ENCODE data around the gene RASD2.
A peak's percentile ranks its signal among the peaks of the same experiment; 100 is the strongest.
"Not testable (repeated sequence)": the region's sequence is repeated elsewhere in the genome, so short reads cannot be mapped to it uniquely, and the experiment has no call there.

RASD2 gene, protein sequence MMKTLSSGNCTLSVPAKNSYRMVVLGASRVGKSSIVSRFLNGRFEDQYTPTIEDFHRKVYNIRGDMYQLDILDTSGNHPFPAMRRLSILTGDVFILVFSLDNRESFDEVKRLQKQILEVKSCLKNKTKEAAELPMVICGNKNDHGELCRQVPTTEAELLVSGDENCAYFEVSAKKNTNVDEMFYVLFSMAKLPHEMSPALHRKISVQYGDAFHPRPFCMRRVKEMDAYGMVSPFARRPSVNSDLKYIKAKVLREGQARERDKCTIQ

DNA sequence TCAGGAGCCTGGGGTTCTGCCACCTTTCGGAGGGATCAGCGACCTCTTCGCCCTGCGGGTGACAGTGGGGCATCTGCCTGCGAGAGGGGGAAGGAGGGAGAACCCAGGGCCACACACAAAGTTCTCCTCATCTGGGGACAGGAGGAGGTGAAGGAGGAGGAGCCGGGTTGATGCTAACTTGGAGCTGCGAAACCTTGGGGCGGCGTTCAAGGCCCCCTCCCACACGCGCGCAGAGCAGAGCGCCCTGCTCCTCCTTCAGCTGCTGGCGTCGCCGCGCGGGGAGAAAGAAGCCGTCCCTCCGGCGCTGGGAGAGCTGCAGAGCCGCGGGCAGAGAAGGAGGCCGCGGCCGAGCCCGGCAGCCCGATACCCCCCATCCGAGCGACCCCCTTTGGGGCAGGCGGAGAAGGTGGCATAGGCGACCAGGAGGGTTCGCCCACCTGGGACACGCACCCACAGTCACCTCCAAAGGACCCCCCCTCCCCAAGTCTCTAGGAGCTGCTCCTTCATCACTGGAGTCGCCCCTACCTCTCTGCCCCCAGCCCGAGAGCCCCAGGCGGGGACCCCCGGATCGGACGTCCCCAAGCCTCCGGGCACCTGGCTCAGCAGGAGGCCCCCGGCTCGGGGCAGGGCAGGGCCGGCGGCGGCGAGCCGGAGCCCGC lies at the start of gene RASD2:
Gene RASD2 (plus strand): TSS at position 237 of the 659 bp plus-strand sequence. CDS start 5,979 bp downstream, outside the sequence.
- DNase-seq (ENCODE audit: insufficient read length, low spot score), result peak; percentile 28

DNA sequence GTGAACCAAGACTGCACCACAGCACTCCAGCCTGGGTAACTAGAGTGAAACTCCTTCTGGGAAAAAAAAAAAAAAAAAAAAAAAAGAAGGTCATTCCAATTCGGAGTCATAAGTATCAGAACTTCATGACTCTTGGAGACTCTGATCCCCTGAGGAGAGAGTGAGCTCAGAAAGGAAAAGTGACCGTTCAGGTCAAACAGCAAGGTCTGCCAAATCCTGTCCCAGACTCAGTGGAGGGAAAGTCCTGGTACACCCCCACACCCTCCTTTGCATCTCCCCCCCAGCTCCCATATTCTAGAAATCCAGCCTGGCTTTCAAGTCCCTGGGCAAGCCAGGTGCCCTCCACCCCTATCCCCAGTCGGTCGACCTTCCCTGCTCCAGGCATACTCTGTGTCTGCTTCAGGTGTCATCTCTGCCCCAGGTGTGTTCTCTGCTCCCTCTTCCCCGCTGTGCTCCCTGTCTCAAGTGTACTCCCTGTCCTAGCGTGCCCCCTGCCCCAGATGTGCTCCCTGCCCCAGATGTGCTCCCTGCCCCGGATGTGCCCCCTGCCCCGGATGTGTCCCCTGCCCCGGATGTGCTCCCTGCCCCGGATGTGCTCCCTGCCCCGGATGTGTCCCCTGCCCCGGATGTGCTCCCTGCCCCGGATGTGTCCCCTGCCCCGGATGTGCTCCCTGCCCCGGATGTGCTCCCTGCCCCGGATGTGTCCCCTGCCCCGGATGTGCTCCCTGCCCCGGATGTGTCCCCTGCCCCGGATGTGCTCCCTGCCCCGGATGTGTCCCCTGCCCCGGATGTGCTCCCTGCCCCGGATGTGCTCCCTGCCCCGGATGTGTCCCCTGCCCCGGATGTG lies 49.3 kb upstream of the RASD2 start:
- DNase-seq (ENCODE audit: insufficient read length, low spot score); FAIRE-seq: not testable (repeated sequence)

More for the DNA sequence above, at the start of gene RASD2:
- no peak for FAIRE-seq

DNA sequence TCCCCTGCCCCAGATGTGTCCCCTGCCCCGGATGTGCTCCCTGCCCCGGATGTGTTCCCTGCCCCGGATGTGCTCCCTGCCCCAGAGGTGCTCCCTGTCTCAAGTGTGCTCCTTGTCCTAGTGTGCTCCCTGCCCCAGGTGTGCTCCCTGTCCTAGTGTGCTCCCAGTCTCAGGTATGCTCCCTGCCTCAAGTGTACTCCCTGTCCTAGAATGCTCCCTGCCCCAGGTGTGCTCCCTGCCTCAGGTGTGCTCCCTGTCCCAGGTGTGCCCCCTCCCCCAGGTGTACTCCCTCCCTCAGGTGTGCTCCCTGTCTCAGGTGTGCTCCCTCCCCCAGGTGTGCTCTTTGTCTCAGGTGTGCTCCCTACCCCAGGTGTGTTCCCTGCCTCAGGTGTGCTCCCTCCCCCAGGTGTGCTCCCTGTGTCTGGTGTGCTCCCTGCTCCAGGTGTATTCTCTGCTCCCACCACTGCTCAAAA lies 48.7 kb upstream of the RASD2 start:
- no peak for DNase-seq (ENCODE audit: insufficient read length, low spot score)

DNA sequence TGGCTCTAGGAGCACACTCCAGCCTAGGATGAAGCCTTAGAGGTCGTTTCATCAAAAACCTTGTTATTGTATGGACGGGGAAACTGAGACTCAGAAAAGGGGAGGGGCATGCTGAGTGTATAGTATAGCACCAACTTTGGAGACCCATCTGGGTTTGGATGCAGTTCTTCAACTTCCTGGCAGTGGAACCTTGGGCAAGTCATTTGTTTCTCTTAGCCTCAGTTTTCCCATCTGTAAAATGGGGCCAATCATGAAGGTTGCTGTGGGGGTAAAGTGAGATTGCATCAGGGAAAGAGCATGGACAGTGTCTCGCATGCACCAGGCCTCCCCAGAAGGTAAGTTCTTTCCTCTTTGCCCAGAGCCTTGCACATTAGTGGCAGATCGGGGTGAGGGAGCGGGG lies 47.6 kb upstream of the RASD2 start:
- FAIRE-seq (no peak), DNase-seq (ENCODE audit: insufficient read length, low spot score) (no peak)

More for the DNA sequence above, 48.7 kb upstream of the RASD2 start:
- FAIRE-seq, result no peak

DNA sequence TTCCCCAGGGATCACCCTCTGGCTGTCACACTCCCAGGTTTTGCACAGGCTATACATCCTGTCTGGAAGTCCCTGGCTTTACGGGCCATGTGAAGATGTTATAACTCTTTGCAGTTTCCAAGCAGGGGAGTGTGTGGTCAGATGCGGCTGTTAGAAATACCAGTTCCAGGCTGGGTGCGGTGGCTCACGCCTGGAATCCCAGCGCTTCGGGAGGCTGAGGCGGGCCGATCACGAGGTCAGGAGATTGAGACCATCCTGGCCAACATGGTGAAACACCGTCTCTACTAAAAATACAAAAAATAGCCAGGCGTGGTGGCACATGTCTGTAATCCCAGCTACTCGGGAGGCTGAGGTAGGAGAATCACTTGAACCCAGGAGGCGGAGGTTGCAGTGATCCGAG lies 44.9 kb upstream of the RASD2 start:
- not testable (repeated sequence) for FAIRE-seq

DNA sequence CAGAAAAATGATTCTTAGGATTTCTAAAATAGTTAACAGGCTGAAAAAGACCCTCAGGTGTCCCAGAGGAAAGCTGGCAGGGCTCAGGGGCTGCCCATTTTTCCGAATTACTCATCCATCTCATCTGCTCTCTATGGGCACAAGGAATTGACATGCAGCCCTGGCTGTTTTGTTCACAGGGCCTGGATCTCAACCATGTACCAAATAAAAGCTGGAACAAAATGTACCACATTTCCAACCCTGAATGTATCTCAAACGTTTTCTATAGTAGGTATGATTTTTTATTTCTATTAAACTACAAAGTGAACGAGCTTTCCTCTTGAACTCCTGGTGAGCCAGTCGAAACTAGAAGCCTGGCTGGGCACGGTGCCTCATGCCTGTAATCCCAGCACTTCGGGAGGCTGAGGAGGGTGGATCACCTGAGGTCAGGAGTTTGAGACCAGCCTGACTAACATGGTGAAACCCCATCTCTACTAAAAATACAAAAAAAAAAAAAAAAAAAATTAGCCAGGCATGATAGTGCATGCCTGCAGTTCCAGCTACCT lies 43.8 kb upstream of the RASD2 start:
- FAIRE-seq, result no peak

More for the DNA sequence above, 44.9 kb upstream of the RASD2 start:
- DNase-seq (ENCODE audit: insufficient read length, low spot score), result not testable (repeated sequence)

DNA sequence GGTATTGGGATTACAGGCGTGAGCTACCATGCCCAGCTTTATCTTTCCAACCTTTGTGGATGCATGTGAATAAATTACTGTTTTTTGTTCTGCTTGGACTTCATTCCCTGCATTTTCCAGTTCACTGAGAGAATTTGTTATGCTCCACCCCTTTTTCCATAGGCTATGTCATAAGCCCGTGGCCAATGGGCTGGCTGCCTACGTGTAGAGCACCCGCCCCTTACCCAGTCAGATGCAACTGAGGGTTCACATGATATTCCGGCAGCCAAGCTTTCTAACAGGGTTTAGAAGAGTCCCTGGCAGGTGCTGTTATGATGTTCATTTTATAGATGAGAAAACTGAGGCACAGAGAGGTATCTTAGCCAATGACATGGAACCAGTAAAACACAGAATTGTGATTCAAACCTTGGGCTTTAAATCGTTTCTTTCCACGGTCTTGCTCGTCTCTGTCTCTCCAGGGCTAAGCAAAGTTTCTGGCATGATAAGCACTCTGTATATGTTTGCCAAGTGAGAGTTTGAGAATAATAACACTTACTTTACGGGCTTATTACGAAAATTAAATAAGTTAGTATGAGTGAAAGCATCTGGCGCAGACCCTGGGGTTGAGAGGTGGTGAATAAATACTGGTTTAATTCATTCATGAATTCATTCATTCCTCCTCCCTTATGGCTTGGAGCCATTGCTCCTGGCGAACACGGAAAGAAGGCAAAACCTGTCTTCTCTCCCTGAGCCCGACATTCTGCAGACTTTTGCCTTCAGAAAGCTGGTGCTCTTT lies 42.4 kb upstream of the RASD2 start:
- no peak for FAIRE-seq
- DNase-seq (ENCODE audit: insufficient read length, low spot score), result no peak

More for the DNA sequence above, 43.8 kb upstream of the RASD2 start:
- no peak for DNase-seq (ENCODE audit: insufficient read length, low spot score)

DNA sequence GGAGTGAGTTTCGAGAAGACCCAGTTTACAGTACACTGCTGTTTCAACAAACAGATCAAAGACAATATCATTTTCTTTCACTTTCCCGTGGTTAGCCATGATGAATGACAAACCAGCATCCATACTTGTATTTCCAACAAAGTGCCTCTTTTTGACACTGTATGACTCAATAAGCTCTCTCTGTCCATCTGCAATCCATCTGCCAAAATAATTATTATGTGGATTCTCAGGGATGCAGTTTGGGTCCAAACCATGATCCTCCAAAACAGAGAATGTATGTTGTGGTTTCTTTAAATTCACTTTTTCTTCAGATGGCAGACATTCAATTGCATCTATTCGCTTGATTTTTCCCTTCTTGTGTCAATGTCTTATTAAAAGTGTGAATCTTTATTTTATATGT lies 37.8 kb upstream of the RASD2 start:
- FAIRE-seq (no peak), DNase-seq (ENCODE audit: insufficient read length, low spot score) (no peak)

DNA sequence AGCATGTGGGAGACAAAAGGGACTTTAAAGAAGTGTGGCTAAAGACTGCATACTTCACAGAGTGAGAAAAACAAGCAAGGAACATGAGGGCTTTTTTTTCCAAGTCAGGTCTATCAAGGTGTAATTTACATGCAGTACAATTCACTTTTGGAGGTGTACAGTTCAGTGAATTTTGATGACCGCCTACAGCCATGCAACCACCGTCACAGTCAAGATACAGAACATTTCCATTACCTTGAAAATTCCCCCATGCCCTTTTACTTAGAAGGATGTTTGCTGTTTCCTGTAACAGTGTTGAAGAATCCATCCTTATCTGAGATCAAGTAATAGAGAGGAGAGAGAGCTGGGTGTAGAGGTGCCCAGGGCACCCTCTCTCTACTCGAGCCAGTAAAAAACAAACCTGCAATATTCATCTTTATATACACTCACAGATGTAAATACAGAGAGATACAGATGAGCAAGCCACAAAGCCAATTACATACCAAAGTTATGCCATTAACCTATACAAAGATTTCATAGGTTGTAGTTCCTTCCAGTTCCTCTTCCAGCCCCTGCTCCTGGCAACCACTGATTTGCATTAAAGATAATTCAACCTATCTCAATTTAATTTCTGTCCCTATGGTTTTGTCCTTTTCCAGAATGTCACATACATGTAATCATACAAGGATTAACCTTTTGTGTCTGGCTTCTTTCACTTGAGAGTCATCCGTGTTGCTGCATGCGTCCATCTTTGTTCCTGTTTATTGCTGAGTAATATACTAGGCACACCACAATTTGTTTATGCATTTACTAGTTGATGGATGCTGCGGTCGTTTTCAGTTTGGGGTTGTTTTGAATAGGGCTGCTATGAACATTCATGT lies 35.0 kb upstream of the RASD2 start:
- FAIRE-seq (no peak), DNase-seq (ENCODE audit: insufficient read length, low spot score) (no peak)

DNA sequence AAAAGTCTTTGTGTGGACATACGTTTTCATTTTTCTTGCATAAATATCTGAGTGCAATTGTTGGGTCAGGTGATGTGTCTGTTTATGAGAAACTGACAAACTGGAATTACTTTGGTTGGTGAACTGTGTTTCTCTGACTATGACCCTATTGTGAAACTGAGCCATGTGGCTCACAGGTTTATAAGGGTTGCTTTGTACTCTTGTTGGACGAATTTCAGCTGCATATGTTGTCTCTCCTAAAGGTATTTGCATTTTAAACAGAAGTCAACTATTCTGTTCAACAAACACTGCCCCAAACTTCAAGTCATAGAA lies 34.4 kb upstream of the RASD2 start:
- FAIRE-seq (no peak), DNase-seq (ENCODE audit: insufficient read length, low spot score) (no peak)

DNA sequence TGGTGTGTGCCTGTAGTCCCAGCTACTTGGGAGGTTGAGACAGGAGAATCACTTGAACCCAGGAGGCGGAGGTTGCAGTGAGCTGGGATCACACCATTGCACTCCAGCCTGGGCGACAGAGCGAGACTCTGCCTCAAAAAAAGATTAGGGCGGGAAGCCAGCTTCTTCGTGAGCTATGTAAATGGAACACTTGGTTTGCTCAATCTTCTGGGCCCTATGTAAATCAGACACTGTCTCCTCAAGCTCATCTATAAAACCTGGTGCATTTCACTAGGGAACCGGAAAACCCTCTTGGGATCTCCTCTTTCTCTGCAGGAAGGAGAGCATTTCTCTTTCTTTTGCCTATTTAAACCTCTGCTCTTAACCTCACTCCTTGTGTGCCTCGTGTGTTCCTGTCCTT lies 32.8 kb upstream of the RASD2 start:
- not testable (repeated sequence) for FAIRE-seq; DNase-seq (ENCODE audit: insufficient read length, low spot score)

DNA sequence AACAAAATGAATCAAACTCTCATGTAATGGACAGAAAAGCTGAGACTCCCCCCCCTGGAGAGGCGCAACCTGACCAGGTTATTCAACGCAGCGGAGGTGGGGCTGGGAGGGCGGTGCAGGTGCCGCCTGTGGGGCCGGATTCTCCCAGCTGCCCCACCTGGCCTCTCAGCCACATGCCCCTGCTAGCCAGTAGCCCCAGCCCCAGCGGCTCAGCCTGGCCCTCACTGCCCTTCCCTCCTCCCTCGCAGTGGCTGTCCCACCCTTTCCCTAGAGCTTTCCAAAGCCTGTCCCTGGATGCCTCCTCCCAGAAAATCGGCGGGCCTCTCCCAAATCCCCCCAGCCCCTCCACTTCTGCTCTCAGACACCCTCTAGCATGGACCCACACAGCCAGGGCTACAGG lies 31.2 kb upstream of the RASD2 start:
- DNase-seq (ENCODE audit: insufficient read length, low spot score) (no peak), FAIRE-seq (no peak)

DNA sequence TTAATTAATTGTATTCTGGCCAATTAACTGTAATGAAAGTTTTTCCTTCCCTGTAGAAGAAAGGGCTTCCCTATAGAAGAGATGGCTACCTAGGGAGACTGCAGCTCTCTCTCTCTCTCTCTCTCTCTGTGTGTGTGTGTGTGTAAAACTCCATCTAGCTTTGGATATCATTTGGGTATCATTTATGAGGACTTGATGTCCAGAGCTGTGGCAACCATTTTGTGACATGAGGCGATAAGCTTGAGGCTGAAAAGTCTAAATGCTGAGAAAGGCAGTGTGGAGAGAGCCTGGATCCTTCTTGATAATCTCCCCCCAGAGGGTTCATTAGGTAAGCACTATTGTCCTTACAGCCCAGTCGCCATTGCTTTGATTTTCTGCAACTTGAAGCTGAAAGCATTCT lies 30.7 kb upstream of the RASD2 start:
- FAIRE-seq, result no peak
- DNase-seq (ENCODE audit: insufficient read length, low spot score), result no peak

DNA sequence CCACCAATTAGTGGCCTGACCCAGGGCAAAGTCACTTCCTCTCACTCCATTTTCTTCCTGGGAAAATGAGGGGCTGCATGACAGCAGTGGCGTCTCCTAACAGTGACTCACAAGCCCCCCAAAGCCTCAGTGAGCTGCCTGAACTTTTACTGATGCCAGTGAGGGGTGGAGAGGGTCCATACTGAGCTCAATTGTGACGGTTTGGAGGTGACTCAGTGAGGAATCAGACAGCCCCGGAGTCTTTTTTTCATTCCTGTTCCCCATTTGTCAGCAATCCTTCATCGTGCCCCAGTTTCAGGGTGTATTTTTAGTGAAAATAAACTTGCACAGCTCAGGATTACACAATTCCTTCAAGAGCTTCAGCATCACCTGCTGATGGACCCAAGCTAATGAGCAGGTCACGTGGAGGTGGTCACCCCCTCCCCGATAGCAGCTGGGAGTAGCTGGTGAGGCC lies 30.1 kb upstream of the RASD2 start:
- no peak for DNase-seq (ENCODE audit: insufficient read length, low spot score)
- no peak for FAIRE-seq

DNA sequence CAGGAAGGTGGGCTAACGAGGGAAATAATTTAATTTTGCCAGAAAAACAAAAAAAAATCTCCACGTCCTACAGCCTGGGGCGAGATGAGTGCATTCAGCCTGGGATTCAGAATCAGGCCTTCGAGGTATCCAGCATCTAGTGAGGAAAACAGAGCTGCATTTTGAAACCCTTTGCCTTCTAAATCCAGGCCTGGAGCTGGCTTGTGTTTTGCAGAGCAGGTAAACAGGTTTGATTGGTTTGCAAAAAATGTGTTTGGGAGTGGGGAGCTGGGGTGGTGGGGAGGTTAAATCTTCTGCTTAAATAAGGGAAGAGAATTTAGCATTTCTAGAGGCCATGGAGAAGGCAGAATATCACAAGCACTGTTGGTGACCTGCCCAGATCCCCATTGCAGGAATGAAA lies 29.7 kb upstream of the RASD2 start:
- DNase-seq (ENCODE audit: insufficient read length, low spot score) (no peak), FAIRE-seq (no peak)

DNA sequence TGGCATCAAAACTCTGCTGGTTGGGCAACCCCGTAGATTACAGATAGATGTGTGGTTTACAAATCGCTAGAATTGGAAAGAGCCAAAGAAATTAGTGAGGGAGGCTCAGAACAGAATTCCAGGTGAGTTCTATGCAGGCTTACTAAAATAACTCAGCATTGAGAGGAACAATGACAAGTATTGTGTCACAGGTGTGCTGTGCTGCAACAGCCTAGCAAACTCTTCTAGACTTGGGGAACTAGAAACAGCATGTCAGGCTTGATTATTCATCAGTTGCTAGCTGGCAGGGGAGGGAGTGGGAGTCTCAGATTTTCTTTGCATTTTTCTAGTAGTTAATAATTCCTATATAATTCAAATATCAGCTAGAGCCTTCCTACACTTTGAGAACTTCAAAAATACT lies 26.3 kb upstream of the RASD2 start:
- no peak for FAIRE-seq
- DNase-seq (ENCODE audit: insufficient read length, low spot score), result no peak

DNA sequence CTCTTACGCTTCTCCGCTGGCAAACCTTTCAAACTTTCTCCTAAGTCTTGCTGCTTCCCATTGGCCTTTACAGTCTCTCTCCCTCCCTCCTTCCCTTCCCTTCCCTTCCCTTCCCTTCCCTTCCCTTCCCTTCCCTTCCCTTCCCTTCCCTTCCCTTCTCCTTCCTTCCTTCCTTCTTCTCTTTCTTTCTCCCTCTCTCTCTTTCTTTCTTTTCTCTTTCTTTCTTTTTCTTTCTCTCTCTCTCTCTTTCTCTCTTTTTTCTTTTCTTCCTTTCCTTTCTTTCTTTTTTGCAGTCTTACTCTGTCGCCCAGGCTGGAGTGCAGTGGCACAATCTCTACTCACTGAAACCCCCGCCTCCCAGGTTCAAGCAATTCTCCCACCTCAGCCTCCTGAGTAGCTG lies 24.7 kb upstream of the RASD2 start:
- DNase-seq (ENCODE audit: insufficient read length, low spot score); FAIRE-seq: not testable (repeated sequence)

DNA sequence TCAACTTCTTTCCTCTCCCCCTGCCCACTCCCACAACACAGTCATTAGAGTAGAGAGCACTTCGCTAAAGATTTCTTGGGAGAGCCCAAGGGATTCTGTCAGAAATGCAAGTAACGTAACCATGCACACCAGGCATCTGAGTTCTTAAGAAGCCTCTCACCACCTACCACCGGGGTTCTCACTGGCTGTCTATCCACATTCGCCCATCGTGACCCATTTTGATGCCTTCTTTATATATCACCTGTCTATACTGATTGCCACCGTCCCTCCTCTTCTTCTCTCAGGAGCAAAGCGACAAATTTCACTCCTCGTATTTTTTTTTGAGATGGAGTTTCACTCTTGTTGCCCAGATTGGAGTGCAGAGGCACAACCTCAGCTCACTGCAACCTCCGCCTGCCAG lies 23.9 kb upstream of the RASD2 start:
- DNase-seq (ENCODE audit: insufficient read length, low spot score), result no peak
- no peak for FAIRE-seq

DNA sequence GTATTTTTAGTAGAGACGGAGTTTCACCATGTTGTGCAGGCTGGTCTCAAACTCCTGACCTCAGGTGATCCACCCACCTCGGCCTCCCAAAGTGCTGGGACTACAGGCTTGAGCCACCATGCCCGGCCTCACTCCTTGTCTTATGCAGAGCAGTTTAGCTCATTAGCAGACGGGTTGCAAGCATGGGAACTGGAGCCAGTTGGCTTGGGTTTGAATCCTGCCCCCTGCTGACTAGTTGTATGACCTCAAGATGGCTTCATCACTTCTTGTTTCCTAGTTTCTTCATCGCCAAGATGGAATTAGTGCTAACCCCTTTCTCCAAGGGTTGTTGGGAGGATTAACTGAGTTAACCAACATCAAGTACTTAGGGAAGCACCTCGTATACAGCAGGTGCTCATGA lies 23.4 kb upstream of the RASD2 start:
- FAIRE-seq (no peak), DNase-seq (ENCODE audit: insufficient read length, low spot score) (no peak)

Measured in HTR-8/SVneo (cell line).